Activated CD8-positive, alpha-beta T cell treated with anti-CD3 and anti-CD28 coated beads for 36 hours (primary cell): ENCODE data around the gene IGFL2. TPM values are rescaled to one million over a fixed set of nuclear protein-coding genes. Genes with fewer than 3 reads are reported as not detected.
A peak's percentile ranks its signal among the peaks of the same experiment; 100 is the strongest.
"Not testable (repeated sequence)": the region's sequence is repeated elsewhere in the genome, so short reads cannot be mapped to it uniquely, and the experiment has no call there.

Experiments
- ATAC-seq: fragments of 200-7000 bp; cut with Tn5 transposase; one replicate; pipeline ENCODE4 v1.10.0; 2021; ENCODE audit warnings: mild to moderate bottlenecking, moderate library complexity
- CTCF ChIA-PET: fragments of 350-600 bp; sonication (Branson Sonifier 250); formaldehyde crosslinking; loops from one replicate; lab custom pipeline; 2021; ENCODE audit warnings: antibody characterized with exemption; lab: Charles Lee
- POLR2A ChIA-PET: fragments of 350-600 bp; sonication (Branson Sonifier 250); formaldehyde crosslinking; loops from one replicate; lab custom pipeline; 2021; ENCODE audit warnings: antibody characterized with exemption; lab: Charles Lee
- DNase-seq: peaks from one replicate; pipeline ENCODE4 v3.0.0-alpha.2; 2020
- H3K27ac Mint-ChIP-seq: one replicate; pipeline ENCODE4 v1.8.0; 2021; ENCODE audit warnings: mild to moderate bottlenecking, mixed read lengths
- H3K27me3 Mint-ChIP-seq: one replicate; pipeline ENCODE4 v1.8.0; 2021; ENCODE audit warnings: mixed read lengths
- H3K36me3 Mint-ChIP-seq: one replicate; pipeline ENCODE4 v1.8.0; 2021; ENCODE audit warnings: low read depth, mixed read lengths
- H3K4me1 Mint-ChIP-seq: one replicate; pipeline ENCODE4 v1.8.0; 2021; ENCODE audit warnings: low read depth, mixed read lengths
- H3K4me3 Mint-ChIP-seq: one replicate; pipeline ENCODE4 v1.8.0; 2021; ENCODE audit warnings: mild to moderate bottlenecking, moderate library complexity, mixed read lengths
- H3K9me3 Mint-ChIP-seq: one replicate; pipeline ENCODE4 v1.8.0; 2021; ENCODE audit warnings: mixed read lengths
- intact Hi-C: fragments of 100-400 bp; cut with micrococcal nuclease; formaldehyde crosslinking; loops from one replicate; pipeline ENCODE4 v1.10.0; 2022
- total RNA-seq, 2 experiments: library from RNA; stranded (reverse); gene quantifications; one replicate each; pipeline ENCODE4 v1.2.3, GENCODE V29; 2021
- TF ChIP-seq, protein P1 (sequence below): fragments of 200-600 bp; IDR thresholded peaks from one replicate; pipeline ENCODE4 v1.8.0; 2022; ENCODE audit warnings: antibody characterized with exemption, mild to moderate bottlenecking

IGFL2 gene
- total RNA-seq = not detected

- CTCF ChIA-PET = interaction anchor here (1.3 kb wide), 1 partner anchor 22 kb away, joined by 4 read pairs; no protein-coding TSS in a partner anchor
- Mint-ChIP-seq H3K4me3 (no peak within 1 kb of the TSS), H3K4me1 (peaks cover 8% of the 10 kb centered on the region), H3K9me3 (no peaks in the 10 kb centered on the region), H3K27me3 (peaks cover 50% of the 10 kb centered on the region), H3K36me3 (no peaks in the 10 kb centered on the region), H3K27ac (no peak within 1 kb of the TSS)
- DNase-seq = peak; percentile 46
- POLR2A ChIA-PET = no interaction called here
- ATAC-seq = peak; percentile 91
- TF ChIP-seq, protein P1, sequence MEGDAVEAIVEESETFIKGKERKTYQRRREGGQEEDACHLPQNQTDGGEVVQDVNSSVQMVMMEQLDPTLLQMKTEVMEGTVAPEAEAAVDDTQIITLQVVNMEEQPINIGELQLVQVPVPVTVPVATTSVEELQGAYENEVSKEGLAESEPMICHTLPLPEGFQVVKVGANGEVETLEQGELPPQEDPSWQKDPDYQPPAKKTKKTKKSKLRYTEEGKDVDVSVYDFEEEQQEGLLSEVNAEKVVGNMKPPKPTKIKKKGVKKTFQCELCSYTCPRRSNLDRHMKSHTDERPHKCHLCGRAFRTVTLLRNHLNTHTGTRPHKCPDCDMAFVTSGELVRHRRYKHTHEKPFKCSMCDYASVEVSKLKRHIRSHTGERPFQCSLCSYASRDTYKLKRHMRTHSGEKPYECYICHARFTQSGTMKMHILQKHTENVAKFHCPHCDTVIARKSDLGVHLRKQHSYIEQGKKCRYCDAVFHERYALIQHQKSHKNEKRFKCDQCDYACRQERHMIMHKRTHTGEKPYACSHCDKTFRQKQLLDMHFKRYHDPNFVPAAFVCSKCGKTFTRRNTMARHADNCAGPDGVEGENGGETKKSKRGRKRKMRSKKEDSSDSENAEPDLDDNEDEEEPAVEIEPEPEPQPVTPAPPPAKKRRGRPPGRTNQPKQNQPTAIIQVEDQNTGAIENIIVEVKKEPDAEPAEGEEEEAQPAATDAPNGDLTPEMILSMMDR = no peak
- intact Hi-C loops = no loop called here
Observed at GRCh38 chr19:46147791-46148288, at the start of gene IGFL2. Gene IGFL2, plus strand, starts transcription at chr19:46148238. Its CDS starts 41 bp downstream, at chr19:46148279.

- DNase-seq (no peak), ATAC-seq (no peak)
- TF ChIP-seq, protein P1 = no peak
- Mint-ChIP-seq H3K27ac (no peak overlapping the region), H3K27me3 (peaks cover 39% of the 10 kb centered on the region), H3K36me3 (peaks cover 5% of the 10 kb centered on the region), H3K4me1 (no peaks in the 10 kb centered on the region), H3K4me3 (no peak overlapping the region), H3K9me3 (peaks cover 12% of the 10 kb centered on the region)
- POLR2A ChIA-PET = no interaction called here
- CTCF ChIA-PET = no interaction called here
- intact Hi-C loops = no loop called here
Observed at GRCh38 chr19:46100344-46100743, 47.7 kb upstream of the IGFL2 start.

- Mint-ChIP-seq H3K4me1 (no peaks in the 10 kb centered on the region), H3K9me3 (peaks cover 12% of the 10 kb centered on the region), H3K27ac (no peak overlapping the region), H3K36me3 (peaks cover 5% of the 10 kb centered on the region), H3K27me3 (peaks cover 32% of the 10 kb centered on the region), H3K4me3 (no peak overlapping the region)
- ATAC-seq = no peak
- no peak for DNase-seq
- TF ChIP-seq, protein P1 = no peak
- CTCF ChIA-PET = interaction anchor here (0.6 to 1.2 kb wide), 3 partner anchors 14 to 28 kb away, joined by 3 read pairs; no protein-coding TSS in a partner anchor
- intact Hi-C loops = no loop called here
- POLR2A ChIA-PET = no interaction called here
Observed at GRCh38 chr19:46101293-46101692, 46.7 kb upstream of the IGFL2 start.

GRCh38 chr19:46102333-46102732 lies 45.7 kb upstream of the IGFL2 start:
- H3K36me3 Mint-ChIP-seq, H3K27ac Mint-ChIP-seq, POLR2A ChIA-PET, DNase-seq, H3K4me3 Mint-ChIP-seq, intact Hi-C loops, H3K4me1 Mint-ChIP-seq, ATAC-seq, H3K9me3 Mint-ChIP-seq: not testable (repeated sequence)
- CTCF ChIA-PET = interaction anchor here (1.0 to 1.2 kb wide), 2 partner anchors 13 to 25 kb away, joined by 3 read pairs; no protein-coding TSS in a partner anchor
- peaks cover 22% of the 10 kb centered on the region for H3K27me3 Mint-ChIP-seq

- Mint-ChIP-seq H3K4me3 (no peak overlapping the region), H3K27me3 (peaks cover 15% of the 10 kb centered on the region), H3K36me3 (no peaks in the 10 kb centered on the region), H3K27ac (no peak overlapping the region), H3K9me3 (peaks cover 2% of the 10 kb centered on the region), H3K4me1 (no peaks in the 10 kb centered on the region)
- TF ChIP-seq, protein P1 = no peak
- intact Hi-C loops = no loop called here
- ChIA-PET POLR2A (no interaction called here), CTCF (no interaction called here)
- DNase-seq (no peak), ATAC-seq (no peak)
Observed at GRCh38 chr19:46107371-46107770, 40.7 kb upstream of the IGFL2 start.
